K562 (cell line): ENCODE results near the gene PIH1D1. TPM values are rescaled to one million over a fixed set of nuclear protein-coding genes. Genes with fewer than 3 reads are reported as not detected.

ENCODE experiments used
- CREM ChIP-seq: IDR thresholded peaks from 2 replicates; pipeline ENCODE4 v1.6.1; 2014; ENCODE audit warnings: antibody characterized with exemption, low read depth
- DDX20 ChIP-seq: fragments of 450-650 bp; IDR thresholded peaks from 2 replicates; pipeline ENCODE4 v1.6.1; 2016; ENCODE audit warnings: missing genetic modification characterization, low read depth, mild to moderate bottlenecking, missing compliant biosample characterization, moderate library complexity
- EHMT2 ChIP-seq: fragments of 450-650 bp; IDR thresholded peaks from 2 replicates; pipeline ENCODE4 v1.6.1; 2018; ENCODE audit warnings: antibody characterized with exemption
- ETV1 ChIP-seq: fragments of 450-650 bp; conservative IDR thresholded peaks from 2 replicates; pipeline ENCODE4 v1.6.1; 2016; ENCODE audit warnings: missing genetic modification characterization, control low read depth, low read depth, missing compliant biosample characterization
- FUS ChIP-seq: fragments of 200-400 bp; formaldehyde crosslinking; optimal IDR thresholded peaks from 2 replicates; pipeline ENCODE3; 2017; ENCODE audit warnings: low read depth, low read length
- HDGF ChIP-seq: fragments of 450-650 bp; IDR thresholded peaks from 2 replicates; pipeline ENCODE4 v1.6.1; 2016
- ID3 ChIP-seq, 2 experiments: fragments of 250-450 bp in 1 of 2; fragments of 450-650 bp in 1 of 2; sonication (Bioruptor Pico) in 1 of 2; IDR thresholded peaks; 2 replicates each; pipeline versions ENCODE4 v1.6.1 to v1.8.0; 2016 to 2021; ENCODE audit warnings: mild to moderate bottlenecking in 2 of 2, moderate library complexity in 2 of 2, missing compliant biosample characterization in 1 of 2, missing genetic modification characterization in 1 of 2
- IRF9 ChIP-seq: fragments of 450-650 bp; IDR thresholded peaks from 2 replicates; pipeline ENCODE4 v1.6.1; 2016; ENCODE audit warnings: missing biosample characterization, missing genetic modification characterization
- MAFK ChIP-seq: IDR thresholded peaks from 2 replicates; pipeline ENCODE4 v1.6.1; 2011; ENCODE audit warnings: low read length, improper control_type of control experiment
- NCOA2 ChIP-seq, 2 experiments: fragments of 450-650 bp; IDR thresholded peaks; 2 replicates each; pipeline ENCODE4 v1.6.1; 2018; ENCODE audit warnings: mild to moderate bottlenecking in 2 of 2, moderate library complexity in 1 of 2; ENCODE audit not compliant: partially characterized antibody in 2 of 2
- NR1H2 ChIP-seq: sonication (generic); formaldehyde crosslinking; IDR thresholded peaks from 2 replicates; pipeline ENCODE4 v1.4.0; 2020; ENCODE audit warnings: mild to moderate bottlenecking, missing genetic modification reagents
- PHF21A ChIP-seq: fragments of 450-650 bp; IDR thresholded peaks from 2 replicates; pipeline ENCODE4 v1.6.1; 2017; ENCODE audit warnings: low read depth, borderline replicate concordance
- PML ChIP-seq: IDR thresholded peaks from 2 replicates; pipeline ENCODE4 v1.6.1; 2012; ENCODE audit warnings: low read length, inconsistent platforms
- POLR2AphosphoS5 ChIP-seq: IDR thresholded peaks from 2 replicates; pipeline ENCODE4 v1.6.1; 2011; ENCODE audit warnings: mild to moderate bottlenecking, low read depth, low read length, moderate library complexity; ENCODE audit not compliant: control insufficient read depth, insufficient read depth
- PPARD ChIP-seq: fragments of 250-450 bp; sonication (Bioruptor Pico); IDR thresholded peaks from 2 replicates; pipeline ENCODE4 v1.8.0; 2022; ENCODE audit warnings: inconsistent platforms, mild to moderate bottlenecking, moderate library complexity
- RBM17 ChIP-seq: fragments of 200-400 bp; formaldehyde crosslinking; IDR thresholded peaks from 2 replicates; pipeline ENCODE4 v1.6.1; 2017; ENCODE audit warnings: low read depth, mild to moderate bottlenecking, low read length, borderline replicate concordance
- RBM22 ChIP-seq: fragments of 200-400 bp; formaldehyde crosslinking; IDR thresholded peaks from 2 replicates; pipeline ENCODE4 v1.6.1; 2018; ENCODE audit warnings: low read length, low read depth; ENCODE audit not compliant: poor library complexity, severe bottlenecking
- RNF219 ChIP-seq: fragments of 250-450 bp; sonication (Bioruptor Pico); IDR thresholded peaks from 2 replicates; pipeline ENCODE4 v1.5.0; 2022; ENCODE audit warnings: mild to moderate bottlenecking
- SMAD3 ChIP-seq: fragments of 450-650 bp; formaldehyde crosslinking; conservative IDR thresholded peaks from 2 replicates; pipeline ENCODE4 v1.4.0; 2020; ENCODE audit warnings: mild to moderate bottlenecking
- SMC3 ChIP-seq: conservative IDR thresholded peaks from 2 replicates; pipeline ENCODE4 v1.6.1; 2011; ENCODE audit warnings: low read depth, low read length, improper control_type of control experiment; ENCODE audit not compliant: insufficient read depth
- SREBF2 ChIP-seq: sonication (generic); formaldehyde crosslinking; IDR thresholded peaks from 2 replicates; pipeline ENCODE4 v1.4.0; 2020; ENCODE audit warnings: mild to moderate bottlenecking, missing genetic modification reagents
- SUPT5H ChIP-seq: fragments of 450-650 bp; IDR thresholded peaks from 2 replicates; pipeline ENCODE4 v1.6.1; 2016
- TAF1 ChIP-seq: IDR thresholded peaks from 2 replicates; pipeline ENCODE4 v1.6.1; 2011; ENCODE audit warnings: mild to moderate bottlenecking, low read length, moderate library complexity; ENCODE audit not compliant: insufficient read depth, control insufficient read depth, severe bottlenecking; ENCODE audit errors: extremely low read depth
- XRCC4 ChIP-seq: IDR thresholded peaks from one replicate; pipeline ENCODE4 v1.6.1; 2011; ENCODE audit not compliant: insufficient read depth, insufficient read length; ENCODE audit errors: extremely low read depth
- ZNF133 ChIP-seq: fragments of 250-450 bp; sonication (Bioruptor Pico); IDR thresholded peaks from 2 replicates; pipeline ENCODE4 v1.4.0; 2020; ENCODE audit warnings: mild to moderate bottlenecking
- ZNF644 ChIP-seq: fragments of 200-800 bp; sonication (Bioruptor generic); IDR thresholded peaks from 2 replicates; pipeline ENCODE4 v1.6.1; 2016; ENCODE audit warnings: low read depth, missing genetic modification characterization, missing compliant biosample characterization
- ZSCAN32 ChIP-seq: fragments of 450-650 bp; formaldehyde crosslinking; IDR thresholded peaks from 2 replicates; pipeline ENCODE4 v1.4.0; 2020; ENCODE audit warnings: mild to moderate bottlenecking, moderate library complexity
- ZZZ3 ChIP-seq: fragments of 450-650 bp; IDR thresholded peaks from 2 replicates; pipeline ENCODE4 v1.6.1; 2016; ENCODE audit warnings: antibody characterized with exemption, mild to moderate bottlenecking, moderate library complexity
- polyA plus RNA-seq, 8 experiments: library from polyadenylated mRNA; depleted of rRNA in 4 of 8; stranded (reverse) in 5 of 8; unstranded in 3 of 8; fragments of >200 nt; fragmentation: Nextera tagmentation in 2 of 8; fragmentation: Illumina TruSeq in 1 of 8; extraction: Ambion mirVana in 2 of 8; extraction: Trizol in 1 of 8; gene quantifications; 2 replicates each; pipeline versions ENCODE4 v1.2.1 to v1.2.3, GENCODE V29; 2011 to 2014; ENCODE audit warnings: inconsistent platforms in 1 of 8, missing spikeins in 1 of 8
- total RNA-seq, 7 experiments: library from RNA; depleted of rRNA in 6 of 7; stranded (reverse); fragments of >200 nt in 6 of 7; fragmentation: Illumina TruSeq in 2 of 7; extraction: Trizol in 2 of 7; gene quantifications; 2 replicates each; pipeline versions ENCODE4 v1.2.1 to v1.2.3, GENCODE V29; 2011 to 2021; ENCODE audit warnings: low replicate concordance in 1 of 7

The PIH1D1 gene
- total and polyA plus RNA-seq, 9 of the 15 experiments (the other 6 are each of a cell fraction or from before 2014, with no cell fraction given), result 26.5 to 224 (median 137) TPM

GRCh38 chr19:49488863-49489537, 37.4 kb upstream of the PIH1D1 start (continued):
- TF ChIP-seq ZNF644 (tag), result no peak
- TF ChIP-seq MAFK, result peak; percentile 81
- no peak for TF ChIP-seq TAF1
- peak; percentile 34; the same call in 1 of the 2 replicates for TF ChIP-seq POLR2AphosphoS5
- TF ChIP-seq XRCC4, result no peak
- no peak for TF ChIP-seq RNF219 (CRISPR knock-in tag)
- TF ChIP-seq CREM, result no peak
- TF ChIP-seq PHF21A, result no peak
- no peak for TF ChIP-seq RBM17
- TF ChIP-seq ZSCAN32 (CRISPR knock-in tag), result no peak
- no peak for TF ChIP-seq NR1H2
- no peak for TF ChIP-seq SREBF2 (CRISPR knock-in tag)
- TF ChIP-seq EHMT2, result no peak
- no peak for TF ChIP-seq ZZZ3
- TF ChIP-seq HDGF, result no peak
- TF ChIP-seq ID3 (CRISPR knock-in tag; IDR thresholded peaks at IDR 0.05), result no peak
- TF ChIP-seq ID3 (tag; IDR thresholded peaks at IDR 0.05), result no peak
- no peak for TF ChIP-seq DDX20 (tag)
- no peak for TF ChIP-seq ZNF133 (CRISPR knock-in tag)
- TF ChIP-seq FUS, result no peak
- TF ChIP-seq ETV1 (tag), result no peak
- TF ChIP-seq SMAD3 (CRISPR knock-in tag), result no peak
- TF ChIP-seq PML, result no peak
- no peak for TF ChIP-seq NCOA2 (IDR thresholded peaks at IDR 0.05; ENCODE audit: partially characterized antibody in 2 of 2)
- peak; percentile 32 for TF ChIP-seq SUPT5H
- no peak for TF ChIP-seq IRF9
- no peak for TF ChIP-seq RBM22
- TF ChIP-seq SMC3, result no peak
- no peak for TF ChIP-seq PPARD (CRISPR knock-in tag)
